ENCODE measurements around the gene LONP1.

- no peak for TF ChIP-seq EZH2phosphoT487 (IDR thresholded peaks at IDR 0.05; ENCODE audit: insufficient read depth, low read depth)
- TF ChIP-seq EZH2 (IDR thresholded peaks at IDR 0.05; ENCODE audit: insufficient read depth, poor library complexity, severe bottlenecking): no peak
Measured at GRCh38 chr19:5767949-5768348, 48.0 kb upstream of the LONP1 start.

Data from GM23248 (cell line).